Kidney epithelial cell (primary cell): ENCODE measurements around the gene INPP5A. TPM values are rescaled to one million over a fixed set of nuclear protein-coding genes. Genes with fewer than 3 reads are reported as not detected.

ENCODE experiments used
- DNase-seq: peaks from one replicate; pipeline ENCODE4 v3.0.0-alpha.2; 2010; ENCODE audit warnings: low read depth
- H3K27me3 ChIP-seq: 2 replicates; pipeline ENCODE4 v1.6.0; 2011; ENCODE audit warnings: low read length; ENCODE audit not compliant: control insufficient read depth, insufficient read depth
- H3K36me3 ChIP-seq: 2 replicates; pipeline ENCODE4 v1.5.1; 2011; ENCODE audit warnings: low read length; ENCODE audit not compliant: control insufficient read depth, insufficient read depth
- H3K4me3 ChIP-seq: 2 replicates; pipeline ENCODE4 v1.5.1; 2011; ENCODE audit warnings: low read depth, mild to moderate bottlenecking, control low read depth, low read length
- total RNA-seq: library from RNA; depleted of rRNA; stranded (reverse); fragments of >200 nt; gene quantifications from 2 replicates; pipeline ENCODE4 v1.2.3, GENCODE V29; 2015
- TF ChIP-seq, protein P1 (sequence below): IDR thresholded peaks from 2 replicates; pipeline ENCODE4 v1.5.1; 2011; ENCODE audit warnings: mild to moderate bottlenecking, moderate library complexity, low read length, control low read depth, inconsistent platforms; ENCODE audit not compliant: insufficient read depth, poor library complexity, severe bottlenecking

The INPP5A gene
- total RNA-seq, 1 donor from 2014 or later, result 45.1 TPM

DNA sequence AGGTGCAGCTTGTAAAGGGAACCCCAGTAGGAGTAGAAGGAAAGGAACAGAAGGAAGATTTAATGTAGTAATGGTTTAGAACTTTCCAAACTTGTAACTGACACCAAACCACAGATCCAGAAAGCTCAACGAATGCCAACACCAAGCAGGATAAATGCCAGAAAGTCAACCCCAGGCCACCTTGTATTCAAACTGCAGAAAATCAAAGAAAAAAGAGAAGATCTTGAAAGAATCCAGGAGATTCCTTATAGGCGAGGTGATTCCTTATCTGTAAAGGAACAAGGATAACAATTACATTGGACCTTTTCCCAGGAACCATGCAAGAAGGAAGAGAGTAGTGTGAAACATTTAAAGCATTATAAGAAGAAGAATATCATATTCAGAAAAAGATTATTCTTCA lies 154.7 kb downstream of the INPP5A start:
- no peak for DNase-seq
- TF ChIP-seq, protein P1, sequence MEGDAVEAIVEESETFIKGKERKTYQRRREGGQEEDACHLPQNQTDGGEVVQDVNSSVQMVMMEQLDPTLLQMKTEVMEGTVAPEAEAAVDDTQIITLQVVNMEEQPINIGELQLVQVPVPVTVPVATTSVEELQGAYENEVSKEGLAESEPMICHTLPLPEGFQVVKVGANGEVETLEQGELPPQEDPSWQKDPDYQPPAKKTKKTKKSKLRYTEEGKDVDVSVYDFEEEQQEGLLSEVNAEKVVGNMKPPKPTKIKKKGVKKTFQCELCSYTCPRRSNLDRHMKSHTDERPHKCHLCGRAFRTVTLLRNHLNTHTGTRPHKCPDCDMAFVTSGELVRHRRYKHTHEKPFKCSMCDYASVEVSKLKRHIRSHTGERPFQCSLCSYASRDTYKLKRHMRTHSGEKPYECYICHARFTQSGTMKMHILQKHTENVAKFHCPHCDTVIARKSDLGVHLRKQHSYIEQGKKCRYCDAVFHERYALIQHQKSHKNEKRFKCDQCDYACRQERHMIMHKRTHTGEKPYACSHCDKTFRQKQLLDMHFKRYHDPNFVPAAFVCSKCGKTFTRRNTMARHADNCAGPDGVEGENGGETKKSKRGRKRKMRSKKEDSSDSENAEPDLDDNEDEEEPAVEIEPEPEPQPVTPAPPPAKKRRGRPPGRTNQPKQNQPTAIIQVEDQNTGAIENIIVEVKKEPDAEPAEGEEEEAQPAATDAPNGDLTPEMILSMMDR, result no peak
- Histone ChIP-seq H3K27me3 (no peaks in the 10 kb centered on the region), H3K4me3 (no peak overlapping the region), H3K36me3 (no peaks in the 10 kb centered on the region)

DNA sequence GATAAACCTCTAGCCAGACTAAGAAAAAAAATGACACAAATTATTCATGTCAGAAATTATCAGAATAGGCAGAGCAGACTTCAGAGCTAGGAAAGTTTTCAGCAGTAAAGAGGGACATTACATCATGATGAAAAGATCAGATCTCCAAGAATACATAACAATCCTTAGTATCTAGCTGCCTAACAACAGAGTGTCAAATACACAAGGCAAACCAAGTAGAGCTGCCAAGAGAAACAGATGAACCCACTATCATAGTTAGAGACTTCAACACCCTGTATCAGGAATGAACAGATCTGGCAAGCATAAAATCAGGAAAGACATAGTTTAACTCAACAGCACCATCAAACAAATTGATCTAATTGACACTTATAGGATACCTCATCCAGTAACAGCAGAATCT lies 156.1 kb downstream of the INPP5A start:
- no peak for DNase-seq
- H3K36me3 ChIP-seq, result no peaks in the 10 kb centered on the region
- H3K27me3 ChIP-seq, result no peaks in the 10 kb centered on the region
- H3K4me3 ChIP-seq, result no peak overlapping the region
- TF ChIP-seq, protein P1, result no peak

DNA sequence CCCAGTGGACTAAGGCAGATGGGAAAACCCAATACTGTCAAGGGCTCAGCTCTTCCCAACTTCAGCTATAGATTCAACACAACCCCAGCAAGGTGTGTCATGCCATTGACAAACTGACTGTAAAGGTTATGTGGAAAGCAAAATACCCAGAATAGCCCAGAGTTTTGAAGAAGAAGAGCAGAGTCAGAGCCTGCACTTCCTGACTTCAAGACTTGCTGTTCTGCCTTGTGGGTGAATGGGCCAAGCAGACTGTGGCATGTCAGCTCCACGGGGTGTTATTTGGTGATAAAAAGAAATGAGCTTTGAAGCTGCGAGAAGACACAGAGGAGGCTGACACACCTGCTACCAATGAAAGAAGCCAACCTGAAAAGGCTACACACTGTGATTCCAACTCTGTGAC lies 158.6 kb downstream of the INPP5A start:
- DNase-seq, result no peak
- TF ChIP-seq, protein P1, result no peak
- Histone ChIP-seq H3K36me3 (no peaks in the 10 kb centered on the region), H3K4me3 (no peak overlapping the region), H3K27me3 (no peaks in the 10 kb centered on the region)

DNA sequence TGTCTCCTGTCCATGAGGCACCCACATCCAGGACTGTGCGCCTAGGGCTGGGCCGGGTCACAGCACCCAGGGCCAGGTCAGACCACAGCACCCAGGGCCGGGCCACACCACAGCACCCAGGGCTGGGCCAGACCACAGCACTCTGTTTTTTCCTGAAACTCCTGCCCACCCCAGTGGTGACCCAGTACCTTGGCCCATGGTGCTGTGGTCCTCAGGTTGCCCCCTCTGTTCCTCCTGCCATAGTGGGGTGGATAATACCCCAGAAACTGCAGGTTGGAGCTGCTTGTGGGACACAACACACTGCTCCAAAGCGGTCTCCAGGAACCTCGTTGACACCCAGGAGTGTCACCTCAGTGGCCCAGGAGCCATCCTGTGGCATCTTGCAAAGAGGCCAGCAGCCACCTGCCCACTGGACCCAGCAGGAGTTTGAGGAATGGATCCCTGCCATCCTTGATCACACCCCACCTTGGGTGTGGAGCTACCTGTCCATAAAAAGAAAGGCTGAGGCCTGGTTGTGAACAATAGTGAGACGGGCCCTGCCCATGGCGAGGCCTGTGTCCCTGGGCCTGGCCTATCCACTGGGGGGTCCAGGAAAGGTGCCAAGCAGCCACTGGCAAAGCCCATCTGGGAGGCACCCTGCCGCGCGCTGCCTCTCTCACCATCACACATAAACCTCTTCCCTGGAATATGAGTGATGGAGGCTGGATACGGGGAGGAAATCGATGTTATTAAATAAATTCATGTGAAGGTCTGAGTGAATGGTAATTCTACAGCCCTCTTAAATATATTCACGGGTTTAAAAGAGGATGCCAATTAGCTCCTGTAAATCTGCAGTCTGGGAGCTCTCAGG lies 159.4 kb downstream of the INPP5A start:
- Histone ChIP-seq H3K27me3 (no peaks in the 10 kb centered on the region), H3K36me3 (no peaks in the 10 kb centered on the region), H3K4me3 (no peak overlapping the region)
- no peak for DNase-seq
- TF ChIP-seq, protein P1, result no peak

DNA sequence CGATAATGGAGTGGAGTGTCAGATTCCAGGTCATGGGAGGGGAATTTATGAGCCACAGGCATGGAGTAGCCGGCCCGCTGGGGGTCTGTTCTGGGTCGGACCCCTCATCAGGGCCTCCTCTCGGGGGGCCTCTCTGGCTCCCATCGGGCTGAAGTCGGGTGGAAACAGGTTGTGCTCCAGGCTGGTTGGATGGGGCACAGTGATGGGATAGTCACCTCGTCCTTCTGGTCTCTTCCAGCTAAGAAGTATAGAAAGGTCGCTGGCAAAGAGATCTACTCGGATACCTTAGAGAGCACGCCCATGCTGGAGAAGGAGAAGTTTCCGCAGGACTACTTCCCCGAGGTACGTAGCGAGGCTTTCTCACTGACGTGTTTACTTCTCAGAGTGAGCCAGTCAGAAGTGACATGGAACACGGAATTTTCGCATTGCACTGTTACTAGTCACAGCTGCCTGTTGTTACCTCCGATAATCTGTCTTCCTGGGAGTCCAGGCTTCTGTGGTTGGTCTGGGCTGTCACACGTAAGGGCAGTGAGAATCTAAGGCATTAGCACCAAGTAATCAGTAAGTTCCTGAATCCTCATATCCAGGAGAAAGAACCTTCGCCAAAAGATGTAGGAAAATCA lies 160.1 kb downstream of the INPP5A start:
- no peak for DNase-seq
- Histone ChIP-seq H3K36me3 (no peaks in the 10 kb centered on the region), H3K27me3 (no peaks in the 10 kb centered on the region), H3K4me3 (no peak overlapping the region)
- TF ChIP-seq, protein P1, result no peak
